Measurements from ENCODE around the gene SIGLEC7. TPM values are rescaled to one million over a fixed set of nuclear protein-coding genes. Genes with fewer than 3 reads are reported as not detected.

The SIGLEC7 gene
- total and polyA plus RNA-seq, 3 donors from 2014 or later, result 0.79 to 2.0 (median 1.2) TPM

DNA sequence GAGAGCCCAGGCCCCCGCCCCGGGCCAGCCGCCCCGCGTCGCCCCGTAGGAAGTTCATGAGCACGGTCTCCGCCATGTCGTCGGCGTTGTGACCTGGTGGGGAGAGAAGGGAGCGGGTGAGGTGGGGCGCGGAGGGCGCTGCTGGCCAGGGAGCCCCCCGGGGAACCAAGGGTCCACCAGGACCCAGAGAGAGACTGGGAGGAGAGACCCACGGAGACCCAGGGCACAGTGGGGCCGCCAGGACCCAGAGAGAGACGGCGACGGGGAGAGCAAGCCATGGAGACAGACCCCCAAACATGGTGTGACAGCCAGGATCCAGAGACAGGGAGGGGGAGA lies 43.1 kb upstream of the SIGLEC7 start:
- Histone ChIP-seq H3K9me3 (no peaks in the 10 kb centered on the region), H3K4me3 (peak overlapping the region; percentile 6 to 23), H3K36me3 (ENCODE audit: low read depth, missing control alignments) (no peaks in the 10 kb centered on the region), H3K27me3 (no peaks in the 10 kb centered on the region), H3K4me1 (peaks cover 28% of the 10 kb centered on the region), H3K27ac (peak overlapping the region in 1 of 2 donors; percentile 36)
- 51 to 57% methylated on average over 17 to 22 of the region's 22 CpGs for WGBS, 2 donors
- intact Hi-C loops (cut with DNase I; ENCODE audit: low total_unique reads), result no loop called here
- TF ChIP-seq, protein P1, sequence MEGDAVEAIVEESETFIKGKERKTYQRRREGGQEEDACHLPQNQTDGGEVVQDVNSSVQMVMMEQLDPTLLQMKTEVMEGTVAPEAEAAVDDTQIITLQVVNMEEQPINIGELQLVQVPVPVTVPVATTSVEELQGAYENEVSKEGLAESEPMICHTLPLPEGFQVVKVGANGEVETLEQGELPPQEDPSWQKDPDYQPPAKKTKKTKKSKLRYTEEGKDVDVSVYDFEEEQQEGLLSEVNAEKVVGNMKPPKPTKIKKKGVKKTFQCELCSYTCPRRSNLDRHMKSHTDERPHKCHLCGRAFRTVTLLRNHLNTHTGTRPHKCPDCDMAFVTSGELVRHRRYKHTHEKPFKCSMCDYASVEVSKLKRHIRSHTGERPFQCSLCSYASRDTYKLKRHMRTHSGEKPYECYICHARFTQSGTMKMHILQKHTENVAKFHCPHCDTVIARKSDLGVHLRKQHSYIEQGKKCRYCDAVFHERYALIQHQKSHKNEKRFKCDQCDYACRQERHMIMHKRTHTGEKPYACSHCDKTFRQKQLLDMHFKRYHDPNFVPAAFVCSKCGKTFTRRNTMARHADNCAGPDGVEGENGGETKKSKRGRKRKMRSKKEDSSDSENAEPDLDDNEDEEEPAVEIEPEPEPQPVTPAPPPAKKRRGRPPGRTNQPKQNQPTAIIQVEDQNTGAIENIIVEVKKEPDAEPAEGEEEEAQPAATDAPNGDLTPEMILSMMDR (IDR thresholded peaks at IDR 0.05), result no peak
- no peak for TF ChIP-seq POLR2A (IDR thresholded peaks at IDR 0.05)
- no peak for DNase-seq

- Histone ChIP-seq H3K36me3 (ENCODE audit: low read depth, missing control alignments) (no peaks in the 10 kb centered on the region), H3K27me3 (no peaks in the 10 kb centered on the region), H3K27ac (peak overlapping the region in 1 of 2 donors; percentile 36), H3K9me3 (no peaks in the 10 kb centered on the region), H3K4me3 (no peak overlapping the region), H3K4me1 (peaks cover 24% of the 10 kb centered on the region)
- TF ChIP-seq, protein P1 (IDR thresholded peaks at IDR 0.05), result no peak
- TF ChIP-seq POLR2A (IDR thresholded peaks at IDR 0.05), result no peak
- intact Hi-C loops (cut with DNase I; ENCODE audit: low total_unique reads), result no loop called here
- DNase-seq, result no peak
- 47 to 60% methylated on average over 3 of the region's 3 CpGs for WGBS, 2 donors
These were observed 41.5 kb upstream of the SIGLEC7 start for GRCh38 chr19:51100601-51101000.

GRCh38 chr19:51101171-51101865 lies 40.8 kb upstream of the SIGLEC7 start:
- TF ChIP-seq, protein P1 (IDR thresholded peaks at IDR 0.05), result no peak
- TF ChIP-seq POLR2A (IDR thresholded peaks at IDR 0.05), result no peak

GRCh38 chr19:51102991-51103390 lies 39.1 kb upstream of the SIGLEC7 start:
- Histone ChIP-seq H3K4me1 (peaks cover 33% of the 10 kb centered on the region), H3K27ac (no peak overlapping the region), H3K27me3 (no peaks in the 10 kb centered on the region), H3K36me3 (ENCODE audit: low read depth, missing control alignments) (no peaks in the 10 kb centered on the region), H3K9me3 (no peaks in the 10 kb centered on the region), H3K4me3 (no peak overlapping the region)
- intact Hi-C loops (cut with DNase I; ENCODE audit: low total_unique reads), result no loop called here
- DNase-seq, result no peak
- WGBS, 2 donors, result 76 to 82% methylated on average over 7 of the region's 7 CpGs
- TF ChIP-seq POLR2A (IDR thresholded peaks at IDR 0.05), result no peak
- TF ChIP-seq, protein P1 (IDR thresholded peaks at IDR 0.05), result no peak

More at GRCh38 chr19:51101171-51101865, 40.8 kb upstream of the SIGLEC7 start:
- H3K27ac ChIP-seq, result peak overlapping the region in 1 of 2 donors; percentile 36
- H3K36me3 ChIP-seq (ENCODE audit: low read depth, missing control alignments), result no peaks in the 10 kb centered on the region
- H3K4me3 ChIP-seq, result no peak overlapping the region
- 51 to 71% methylated on average over 5 of the region's 5 CpGs for WGBS, 2 donors
- H3K4me1 ChIP-seq, result peaks cover 24% of the 10 kb centered on the region
- no peaks in the 10 kb centered on the region for H3K9me3 ChIP-seq
- DNase-seq, result no peak
- intact Hi-C loops (cut with DNase I; ENCODE audit: low total_unique reads), result no loop called here
- no peaks in the 10 kb centered on the region for H3K27me3 ChIP-seq

DNA sequence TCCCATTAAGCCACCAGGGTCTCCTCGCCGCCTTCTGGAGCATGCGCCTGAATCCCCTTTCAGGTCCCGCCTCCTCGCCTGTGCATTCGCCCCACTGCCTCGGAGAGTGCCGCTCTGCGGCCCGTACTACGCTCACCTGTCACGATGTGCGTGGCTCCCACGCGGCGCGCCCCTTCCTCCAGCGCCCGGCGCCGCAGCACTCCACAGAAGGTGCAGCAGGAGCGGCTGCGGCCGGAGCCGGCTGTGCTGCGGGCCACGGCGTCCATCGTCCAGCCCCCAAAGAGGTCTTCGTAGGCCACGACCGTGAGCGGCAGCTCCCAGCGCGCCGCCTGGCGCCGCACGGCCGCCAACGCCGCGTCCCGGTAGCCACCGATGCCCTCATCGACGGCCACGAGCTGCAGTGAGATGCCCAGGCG lies 38.2 kb upstream of the SIGLEC7 start:
- DNase-seq, result peak; percentile 60
- intact Hi-C loops (cut with DNase I; ENCODE audit: low total_unique reads), result no loop called here
- TF ChIP-seq, protein P1 (IDR thresholded peaks at IDR 0.05), result no peak
- Histone ChIP-seq H3K4me3 (peak overlapping the region; percentile 21 to 26), H3K4me1 (peaks cover 35% of the 10 kb centered on the region), H3K27ac (no peak overlapping the region), H3K27me3 (no peaks in the 10 kb centered on the region), H3K36me3 (ENCODE audit: low read depth, missing control alignments) (no peaks in the 10 kb centered on the region), H3K9me3 (no peaks in the 10 kb centered on the region)
- 65 to 85% methylated on average over 20 to 49 of the region's 49 CpGs for WGBS, 2 donors
